Ishikawa (cell line): ENCODE measurements around the gene SHH.

Experiments used
- CEBPB ChIP-seq: IDR thresholded peaks from 2 replicates; pipeline ENCODE4 v1.6.1; 2012
- CREB1 ChIP-seq: IDR thresholded peaks from 2 replicates; pipeline ENCODE4 v1.6.1; 2012; ENCODE audit warnings: low read depth
- EGR1 ChIP-seq: IDR thresholded peaks from 2 replicates; pipeline ENCODE4 v1.6.1; 2012
- EP300 ChIP-seq: IDR thresholded peaks from 2 replicates; pipeline ENCODE4 v1.6.1; 2012; ENCODE audit warnings: borderline replicate concordance
- MAX ChIP-seq: IDR thresholded peaks from 2 replicates; pipeline ENCODE4 v1.6.1; 2012
- NFIC ChIP-seq: IDR thresholded peaks from 2 replicates; pipeline ENCODE4 v1.6.1; 2012
- RAD21 ChIP-seq: IDR thresholded peaks from 2 replicates; pipeline ENCODE4 v1.6.1; 2012; ENCODE audit warnings: low read depth
- TAF1 ChIP-seq: IDR thresholded peaks from 2 replicates; pipeline ENCODE4 v1.6.1; 2012; ENCODE audit warnings: low read depth, mild to moderate bottlenecking
- TCF12 ChIP-seq: IDR thresholded peaks from 2 replicates; pipeline ENCODE4 v1.6.1; 2012; ENCODE audit warnings: low read depth
- TEAD4 ChIP-seq: IDR thresholded peaks from 2 replicates; pipeline ENCODE4 v1.6.1; 2012
- USF1 ChIP-seq: IDR thresholded peaks from 2 replicates; pipeline ENCODE4 v1.6.1; 2012
- YY1 ChIP-seq: IDR thresholded peaks from 2 replicates; pipeline ENCODE4 v1.6.1; 2012; ENCODE audit warnings: low read depth
- ZBTB7A ChIP-seq: IDR thresholded peaks from 2 replicates; pipeline ENCODE4 v1.6.1; 2012; ENCODE audit warnings: low read depth
- TF ChIP-seq, protein P1 (sequence below): IDR thresholded peaks from 2 replicates; pipeline ENCODE4 v1.6.1; 2012; ENCODE audit warnings: low read depth, mild to moderate bottlenecking

DNA sequence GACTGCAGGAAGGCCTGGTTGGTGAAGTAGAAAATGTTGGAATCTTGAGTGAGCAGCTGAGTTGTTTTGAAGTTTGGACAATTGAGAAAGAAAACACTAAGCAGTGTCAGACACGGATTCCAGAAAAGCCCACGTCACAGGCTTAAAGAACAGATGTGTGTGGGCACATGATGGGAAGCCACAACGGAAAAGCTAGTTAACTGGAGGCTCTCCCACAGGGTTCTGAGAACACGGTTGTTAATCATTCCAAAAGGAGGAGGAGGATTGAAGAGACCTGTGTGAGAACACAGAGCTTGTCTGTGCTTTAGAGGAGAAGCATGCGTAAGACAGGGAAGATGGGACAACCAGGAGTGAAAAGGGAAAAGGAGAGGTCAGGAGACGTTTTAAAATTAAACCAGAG, 42.6 kb downstream of the SHH start:
- TF ChIP-seq ZBTB7A (no peak), USF1 (no peak), YY1 (no peak), TAF1 (no peak), EP300 (no peak), MAX (no peak), TCF12 (no peak), CREB1 (no peak), CEBPB (no peak), RAD21 (no peak), TEAD4 (no peak), NFIC (no peak), EGR1 (no peak)
- TF ChIP-seq, protein P1, sequence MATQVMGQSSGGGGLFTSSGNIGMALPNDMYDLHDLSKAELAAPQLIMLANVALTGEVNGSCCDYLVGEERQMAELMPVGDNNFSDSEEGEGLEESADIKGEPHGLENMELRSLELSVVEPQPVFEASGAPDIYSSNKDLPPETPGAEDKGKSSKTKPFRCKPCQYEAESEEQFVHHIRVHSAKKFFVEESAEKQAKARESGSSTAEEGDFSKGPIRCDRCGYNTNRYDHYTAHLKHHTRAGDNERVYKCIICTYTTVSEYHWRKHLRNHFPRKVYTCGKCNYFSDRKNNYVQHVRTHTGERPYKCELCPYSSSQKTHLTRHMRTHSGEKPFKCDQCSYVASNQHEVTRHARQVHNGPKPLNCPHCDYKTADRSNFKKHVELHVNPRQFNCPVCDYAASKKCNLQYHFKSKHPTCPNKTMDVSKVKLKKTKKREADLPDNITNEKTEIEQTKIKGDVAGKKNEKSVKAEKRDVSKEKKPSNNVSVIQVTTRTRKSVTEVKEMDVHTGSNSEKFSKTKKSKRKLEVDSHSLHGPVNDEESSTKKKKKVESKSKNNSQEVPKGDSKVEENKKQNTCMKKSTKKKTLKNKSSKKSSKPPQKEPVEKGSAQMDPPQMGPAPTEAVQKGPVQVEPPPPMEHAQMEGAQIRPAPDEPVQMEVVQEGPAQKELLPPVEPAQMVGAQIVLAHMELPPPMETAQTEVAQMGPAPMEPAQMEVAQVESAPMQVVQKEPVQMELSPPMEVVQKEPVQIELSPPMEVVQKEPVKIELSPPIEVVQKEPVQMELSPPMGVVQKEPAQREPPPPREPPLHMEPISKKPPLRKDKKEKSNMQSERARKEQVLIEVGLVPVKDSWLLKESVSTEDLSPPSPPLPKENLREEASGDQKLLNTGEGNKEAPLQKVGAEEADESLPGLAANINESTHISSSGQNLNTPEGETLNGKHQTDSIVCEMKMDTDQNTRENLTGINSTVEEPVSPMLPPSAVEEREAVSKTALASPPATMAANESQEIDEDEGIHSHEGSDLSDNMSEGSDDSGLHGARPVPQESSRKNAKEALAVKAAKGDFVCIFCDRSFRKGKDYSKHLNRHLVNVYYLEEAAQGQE, result no peak
